B cell (primary cell): ENCODE measurements around the gene TKT.

ENCODE experiments used
- EZH2 ChIP-seq: IDR thresholded peaks from 2 replicates; pipeline ENCODE4 v1.6.1; 2012; ENCODE audit warnings: borderline replicate concordance, low read depth, mild to moderate bottlenecking, moderate library complexity, low read length; ENCODE audit not compliant: insufficient read depth, poor library complexity, severe bottlenecking
- TF ChIP-seq, protein P1 (sequence below): fragments of 200-600 bp; IDR thresholded peaks from one replicate; pipeline ENCODE4 v1.8.0; 2022; ENCODE audit warnings: antibody characterized with exemption, mild to moderate bottlenecking

DNA sequence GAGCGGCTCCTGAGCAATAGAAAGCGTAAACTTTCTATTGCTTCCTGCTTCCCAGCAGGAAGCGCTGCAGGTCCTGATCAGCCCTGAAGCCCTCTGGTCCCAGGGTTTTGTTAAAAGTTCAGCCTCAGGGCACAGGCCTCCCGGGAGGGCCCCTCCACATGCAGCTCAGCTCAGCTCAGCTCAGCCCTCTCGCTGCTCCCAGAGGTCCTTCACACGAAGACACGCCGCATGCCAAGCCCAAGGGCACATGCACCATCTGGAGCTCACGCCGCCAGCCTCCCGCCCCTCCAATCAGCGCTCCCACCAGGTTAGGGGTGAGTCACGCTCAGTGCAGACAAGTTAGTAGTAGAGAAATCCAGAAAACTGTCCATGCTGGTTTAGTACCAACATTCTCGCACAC lies 12.7 kb downstream of the TKT start:
- TF ChIP-seq, protein P1, sequence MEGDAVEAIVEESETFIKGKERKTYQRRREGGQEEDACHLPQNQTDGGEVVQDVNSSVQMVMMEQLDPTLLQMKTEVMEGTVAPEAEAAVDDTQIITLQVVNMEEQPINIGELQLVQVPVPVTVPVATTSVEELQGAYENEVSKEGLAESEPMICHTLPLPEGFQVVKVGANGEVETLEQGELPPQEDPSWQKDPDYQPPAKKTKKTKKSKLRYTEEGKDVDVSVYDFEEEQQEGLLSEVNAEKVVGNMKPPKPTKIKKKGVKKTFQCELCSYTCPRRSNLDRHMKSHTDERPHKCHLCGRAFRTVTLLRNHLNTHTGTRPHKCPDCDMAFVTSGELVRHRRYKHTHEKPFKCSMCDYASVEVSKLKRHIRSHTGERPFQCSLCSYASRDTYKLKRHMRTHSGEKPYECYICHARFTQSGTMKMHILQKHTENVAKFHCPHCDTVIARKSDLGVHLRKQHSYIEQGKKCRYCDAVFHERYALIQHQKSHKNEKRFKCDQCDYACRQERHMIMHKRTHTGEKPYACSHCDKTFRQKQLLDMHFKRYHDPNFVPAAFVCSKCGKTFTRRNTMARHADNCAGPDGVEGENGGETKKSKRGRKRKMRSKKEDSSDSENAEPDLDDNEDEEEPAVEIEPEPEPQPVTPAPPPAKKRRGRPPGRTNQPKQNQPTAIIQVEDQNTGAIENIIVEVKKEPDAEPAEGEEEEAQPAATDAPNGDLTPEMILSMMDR = no peak
- no peak for TF ChIP-seq EZH2
